Calu3 (cell line): ENCODE results near the gene OLIG2. TPM values are rescaled to one million over a fixed set of nuclear protein-coding genes. Genes with fewer than 3 reads are reported as not detected.

Source experiments
- BruUV-seq: library from RNA; stranded (reverse); fragments of 400-500 nt; replicated peaks from 2 replicates; lab custom pipeline; 2021; lab: Mats Ljungman, UMichigan
- CTCF ChIA-PET: fragments of 300-600 bp; sonication (Branson Sonifier 250); formaldehyde crosslinking; loops from one replicate; lab custom pipeline; 2022; ENCODE audit warnings: antibody characterized with exemption; lab: Charles Lee
- DNase-seq: peaks from one replicate; pipeline ENCODE4 v3.0.0; 2022
- H3K27ac Mint-ChIP-seq: one replicate; pipeline ENCODE4 v1.8.0; 2022; ENCODE audit warnings: mixed read lengths; ENCODE audit not compliant: unreplicated experiment
- H3K27me3 Mint-ChIP-seq: one replicate; pipeline ENCODE4 v1.8.0; 2022; ENCODE audit warnings: mixed read lengths; ENCODE audit not compliant: unreplicated experiment
- H3K36me3 Mint-ChIP-seq: one replicate; pipeline ENCODE4 v1.8.0; 2022; ENCODE audit warnings: mild to moderate bottlenecking, moderate library complexity, mixed read lengths; ENCODE audit not compliant: insufficient read depth, unreplicated experiment
- H3K4me1 Mint-ChIP-seq: one replicate; pipeline ENCODE4 v1.8.0; 2022; ENCODE audit warnings: mild to moderate bottlenecking, low read depth, mixed read lengths; ENCODE audit not compliant: unreplicated experiment
- H3K4me3 Mint-ChIP-seq: one replicate; pipeline ENCODE4 v1.8.0; 2022; ENCODE audit warnings: mild to moderate bottlenecking, low read depth, moderate library complexity, mixed read lengths; ENCODE audit not compliant: unreplicated experiment
- H3K9me3 Mint-ChIP-seq: one replicate; pipeline ENCODE4 v1.8.0; 2022; ENCODE audit warnings: low read depth, mixed read lengths; ENCODE audit not compliant: unreplicated experiment
- CTCF ChIP-seq: fragments of 200-600 bp; IDR thresholded peaks from one replicate; pipeline ENCODE4 v1.8.0; 2022; ENCODE audit warnings: antibody characterized with exemption; ENCODE audit not compliant: unreplicated experiment
- intact Hi-C: fragments of 100-400 bp; cut with micrococcal nuclease; formaldehyde crosslinking; loops from one replicate; pipeline ENCODE4 v1.10.0; 2022; ENCODE audit not compliant: unreplicated experiment
- total RNA-seq: library from RNA; stranded (reverse); gene quantifications from 2 replicates; pipeline ENCODE4 v1.2.3, GENCODE V29; 2022

Gene OLIG2
- total RNA-seq, 1 experiment from 2014 or later = not detected

- no peaks in the 10 kb centered on the region for H3K9me3 Mint-ChIP-seq
- no peak overlapping the region for H3K27ac Mint-ChIP-seq
- H3K36me3 Mint-ChIP-seq = no peaks in the 10 kb centered on the region
- no peak overlapping the region for H3K4me3 Mint-ChIP-seq
- intact Hi-C loops = loop anchor here (1.0 to 2.0 kb wide), 2 partner anchors 133 to 203 kb away; no protein-coding TSS in a partner anchor
- TF ChIP-seq CTCF = no peak
- no peaks in the 10 kb centered on the region for H3K4me1 Mint-ChIP-seq
- peaks cover 14% of the 10 kb centered on the region for H3K27me3 Mint-ChIP-seq
- CTCF ChIA-PET = interaction anchor here (1.1 to 1.5 kb wide), 6 partner anchors 54 to 206 kb away, joined by 3 to 16 read pairs (median 4); no protein-coding TSS in a partner anchor
- DNase-seq = no peak
- BruUV-seq = no TSS peak
Measured at GRCh38 chr21:32993894-32994293, 31.8 kb upstream of the OLIG2 start.

GRCh38 chr21:32994305-32994704 is 31.4 kb upstream of the OLIG2 start:
- no peak for TF ChIP-seq CTCF
- intact Hi-C loops = loop anchor here (1.0 to 2.0 kb wide), 2 partner anchors 133 to 202 kb away; no protein-coding TSS in a partner anchor

GRCh38 chr21:33007747-33008146 is 18.0 kb upstream of the OLIG2 start:
- CTCF ChIA-PET = no interaction called here
- Mint-ChIP-seq H3K27me3 (peaks cover 69% of the 10 kb centered on the region), H3K9me3 (no peaks in the 10 kb centered on the region), H3K27ac (no peak overlapping the region), H3K4me3 (no peak overlapping the region), H3K36me3 (peaks cover 5% of the 10 kb centered on the region), H3K4me1 (peaks cover 14% of the 10 kb centered on the region)
- no TSS peak for BruUV-seq
- intact Hi-C loops = no loop called here
- DNase-seq = no peak
- no peak for TF ChIP-seq CTCF

More at GRCh38 chr21:32994305-32994704, 31.4 kb upstream of the OLIG2 start:
- CTCF ChIA-PET = interaction anchor here (0.6 to 1.5 kb wide), 8 partner anchors 18 to 206 kb away, joined by 3 to 16 read pairs (median 4); no protein-coding TSS in a partner anchor
- Mint-ChIP-seq H3K4me1 (no peaks in the 10 kb centered on the region), H3K9me3 (no peaks in the 10 kb centered on the region), H3K27ac (no peak overlapping the region), H3K27me3 (peaks cover 18% of the 10 kb centered on the region), H3K4me3 (no peak overlapping the region), H3K36me3 (no peaks in the 10 kb centered on the region)
- DNase-seq = peak; percentile 16
- no TSS peak for BruUV-seq

GRCh38 chr21:33008333-33009051 is 17.2 kb upstream of the OLIG2 start:
- no TSS peak for BruUV-seq
- TF ChIP-seq CTCF = no peak
- Mint-ChIP-seq H3K27me3 (peaks cover 76% of the 10 kb centered on the region), H3K4me3 (no peak overlapping the region), H3K9me3 (no peaks in the 10 kb centered on the region), H3K4me1 (peaks cover 14% of the 10 kb centered on the region), H3K27ac (no peak overlapping the region), H3K36me3 (peaks cover 5% of the 10 kb centered on the region)
- CTCF ChIA-PET = interaction anchor here (0.7 kb wide), 1 partner anchor 24 kb away, joined by 3 read pairs; no protein-coding TSS in a partner anchor
- DNase-seq = no peak
- intact Hi-C loops = no loop called here
